IMR-90 (cell line): ENCODE results near the gene RAB29. TPM values are rescaled to one million over a fixed set of nuclear protein-coding genes. Genes with fewer than 3 reads are reported as not detected.

Source experiments
- ATAC-seq: fragments of 200-7000 bp; cut with Tn5 transposase; 2 replicates; pipeline ENCODE4 v1.9.1; 2020; ENCODE audit warnings: low read depth, mild to moderate bottlenecking, moderate library complexity
- BruUV-seq: library from RNA; stranded (reverse); fragments of 400-500 nt; replicated peaks from 2 replicates; lab custom pipeline; 2021; lab: Mats Ljungman, UMichigan
- CTCF ChIA-PET: fragments of 300-600 bp; formaldehyde crosslinking; extraction: SDS; loops from one replicate; lab custom pipeline; 2021; ENCODE audit warnings: antibody characterized with exemption; lab: Yijun Ruan, JAX
- POLR2A ChIA-PET: fragments of 300-600 bp; sonication (Branson Sonifier 250); formaldehyde crosslinking; loops from one replicate; lab custom pipeline; 2022; ENCODE audit warnings: antibody characterized with exemption; ENCODE audit not compliant: unreplicated experiment; lab: Charles Lee
- DNase-seq: peaks from one replicate; pipeline ENCODE4 v3.0.0; 2013
- H2AFZ ChIP-seq: replicated peaks from 2 replicates; pipeline ENCODE3; 2013; ENCODE audit warnings: low read length, mild to moderate bottlenecking; ENCODE audit not compliant: poor library complexity
- H2AK5ac ChIP-seq: 2 replicates; pipeline ENCODE4 v1.6.1; 2013; ENCODE audit warnings: low read depth, low read length, inconsistent platforms
- H2AK9ac ChIP-seq: replicated peaks from 2 replicates; pipeline ENCODE3; 2013; ENCODE audit warnings: mild to moderate bottlenecking, low read depth, low read length, moderate library complexity; ENCODE audit not compliant: poor library complexity
- H2BK120ac ChIP-seq: 2 replicates; pipeline ENCODE4 v1.6.1; 2013; ENCODE audit warnings: low read depth, low read length, inconsistent platforms
- H2BK15ac ChIP-seq: 3 replicates; pipeline ENCODE4 v1.6.1; 2013; ENCODE audit warnings: low read depth, low read length, inconsistent platforms
- H2BK20ac ChIP-seq: 2 replicates; pipeline ENCODE4 v1.6.1; 2013; ENCODE audit warnings: low read depth, mild to moderate bottlenecking, inconsistent platforms, low read length, moderate library complexity
- H2BK5ac ChIP-seq: 2 replicates; pipeline ENCODE4 v1.6.1; 2013; ENCODE audit warnings: mild to moderate bottlenecking, low read depth, low read length, inconsistent platforms; ENCODE audit not compliant: poor library complexity, severe bottlenecking
- H3K14ac ChIP-seq: replicated peaks from 2 replicates; pipeline ENCODE4 v1.6.1; 2013; ENCODE audit warnings: low read depth, low read length, inconsistent platforms
- H3K18ac ChIP-seq: 2 replicates; pipeline ENCODE4 v1.6.1; 2013; ENCODE audit warnings: low read depth, low read length, control low read depth
- H3K23ac ChIP-seq: 2 replicates; pipeline ENCODE4 v1.6.1; 2013; ENCODE audit warnings: low read depth, low read length, inconsistent platforms
- H3K27ac ChIP-seq: 2 replicates; pipeline ENCODE4 v1.5.1; 2013; ENCODE audit warnings: mild to moderate bottlenecking, control low read depth, low read length; ENCODE audit not compliant: insufficient read depth
- H3K27me3 ChIP-seq: 2 replicates; pipeline ENCODE4 v1.6.1; 2013; ENCODE audit warnings: low read length; ENCODE audit not compliant: control insufficient read depth, insufficient read depth
- H3K36me3 ChIP-seq: 2 replicates; pipeline ENCODE4 v1.6.1; 2013; ENCODE audit warnings: low read length, mixed read lengths; ENCODE audit not compliant: control insufficient read depth, insufficient read depth
- H3K4ac ChIP-seq: 2 replicates; pipeline ENCODE4 v1.6.1; 2013; ENCODE audit warnings: low read depth, low read length, inconsistent platforms
- H3K4me1 ChIP-seq: 2 replicates; pipeline ENCODE4 v1.6.1; 2013; ENCODE audit warnings: low read length, mixed read lengths; ENCODE audit not compliant: control insufficient read depth, insufficient read depth
- H3K4me2 ChIP-seq: 2 replicates; pipeline ENCODE4 v1.6.1; 2013; ENCODE audit warnings: low read depth, mild to moderate bottlenecking, control low read depth, low read length, moderate library complexity
- H3K4me3 ChIP-seq: 2 replicates; pipeline ENCODE4 v1.5.1; 2013; ENCODE audit warnings: low read depth, mild to moderate bottlenecking, control low read depth, low read length, moderate library complexity; ENCODE audit not compliant: insufficient read depth
- H3K56ac ChIP-seq: 2 replicates; pipeline ENCODE4 v1.6.1; 2013; ENCODE audit warnings: low read length, inconsistent platforms; ENCODE audit not compliant: insufficient read depth; ENCODE audit errors: extremely low read depth
- H3K79me1 ChIP-seq, 2 experiments: 2 replicates each; pipeline ENCODE4 v1.6.1; 2013; ENCODE audit warnings: low read length in 2 of 2, inconsistent platforms in 1 of 2, low read depth in 1 of 2
- H3K9ac ChIP-seq: 2 replicates; pipeline ENCODE4 v1.6.1; 2013; ENCODE audit warnings: low read depth, low read length, control low read depth
- H3K9me1 ChIP-seq: 2 replicates; pipeline ENCODE4 v1.6.1; 2013; ENCODE audit warnings: low read length, inconsistent platforms; ENCODE audit not compliant: insufficient read depth
- H3K9me3 ChIP-seq: 2 replicates; pipeline ENCODE4 v1.6.1; 2013; ENCODE audit warnings: low read length; ENCODE audit not compliant: control insufficient read depth, insufficient read depth
- H4K20me1 ChIP-seq: 2 replicates; pipeline ENCODE4 v1.6.1; 2013; ENCODE audit warnings: low read length, inconsistent platforms; ENCODE audit not compliant: insufficient read depth
- H4K5ac ChIP-seq: 2 replicates; pipeline ENCODE4 v1.6.1; 2013; ENCODE audit warnings: mild to moderate bottlenecking, low read depth, low read length, control low read depth
- H4K8ac ChIP-seq, 2 experiments: 2 replicates each; pipeline ENCODE4 v1.6.1; 2013; ENCODE audit warnings: low read depth in 2 of 2, low read length in 2 of 2, control low read depth in 1 of 2, inconsistent platforms in 1 of 2
- H4K91ac ChIP-seq: 2 replicates; pipeline ENCODE4 v1.6.1; 2013; ENCODE audit warnings: low read depth, low read length, inconsistent platforms; ENCODE audit not compliant: insufficient read depth
- CEBPB ChIP-seq: IDR thresholded peaks from 2 replicates; pipeline ENCODE4 v1.6.1; 2012; ENCODE audit warnings: low read depth, low read length, improper control_type of control experiment
- NFE2L2 ChIP-seq: fragments of 150-350 bp; IDR thresholded peaks from 2 replicates; pipeline ENCODE4 v1.6.1; 2016; ENCODE audit warnings: low read depth, mild to moderate bottlenecking, low read length
- POLR2A ChIP-seq: IDR thresholded peaks from 2 replicates; pipeline ENCODE4 v1.6.1; 2012; ENCODE audit warnings: mild to moderate bottlenecking, low read depth, low read length
- RFX5 ChIP-seq: IDR thresholded peaks from 2 replicates; pipeline ENCODE4 v1.8.0; 2012; ENCODE audit warnings: low read depth, mild to moderate bottlenecking, low read length, moderate library complexity
- dilution Hi-C: fragments of 300-500 bp; cut with HindIII; formaldehyde crosslinking; loops from one replicate; pipeline ENCODE4 v1.14.3; 2018; ENCODE audit warnings: low sequenced_read_pairs; ENCODE audit not compliant: unreplicated experiment
- in situ Hi-C: fragments of 300-500 bp; cut with MboI; formaldehyde crosslinking; loops from 3 replicates; pipeline ENCODE4 v1.14.3; 2019; ENCODE audit warnings: low sequenced_read_pairs, inconsistent platforms, mixed read lengths
- intact Hi-C: fragments of 100-400 bp; cut with micrococcal nuclease; formaldehyde crosslinking; loops from 2 replicates; pipeline ENCODE4 v1.10.0; 2022
- polyA plus RNA-seq, 3 experiments: library from polyadenylated mRNA; depleted of rRNA; stranded (reverse); fragments of >200 nt; gene quantifications; 2 replicates each; pipeline ENCODE4 v1.2.3, GENCODE V29; 2012; ENCODE audit warnings: low replicate concordance in 1 of 3
- total RNA-seq: library from RNA; depleted of rRNA; stranded (reverse); fragments of >200 nt; gene quantifications from 2 replicates; pipeline ENCODE4 v1.2.3, GENCODE V29; 2012
- TF ChIP-seq, protein P1 (sequence below): fragments of 150-350 bp; IDR thresholded peaks from 2 replicates; pipeline ENCODE4 v1.6.1; 2017; ENCODE audit warnings: mild to moderate bottlenecking, antibody characterized with exemption, low read length, low read depth

RAB29 gene
- total and polyA plus RNA-seq, 2 of the 4 experiments (the other 2 are of a cell fraction) = 5.7 to 7.3 TPM

DNA sequence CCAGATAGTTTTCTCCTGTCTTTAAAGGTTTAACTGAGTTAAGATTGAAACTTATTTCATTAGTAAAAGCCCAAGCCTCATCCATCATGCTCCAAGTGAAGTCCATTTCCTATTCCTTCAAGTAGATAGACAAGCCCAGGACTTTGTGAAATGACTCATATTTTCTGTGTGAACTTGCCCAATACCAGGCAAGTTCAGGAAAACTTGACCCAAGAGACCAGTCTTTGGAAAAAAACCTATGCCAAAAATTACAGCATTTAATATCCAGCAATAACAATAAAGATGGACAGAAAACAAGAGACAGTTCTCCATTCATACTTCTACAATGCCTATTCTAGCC, 405 bp upstream of the RAB29 start:
- peak overlapping the region; percentile 14; the same call in 1 of the 2 replicates for H3K4me3 ChIP-seq
- no peak; the same call in 1 of the 2 replicates for ATAC-seq
- no peak overlapping the region for H3K27ac ChIP-seq

More for the DNA sequence above, 405 bp upstream of the RAB29 start:
- Histone ChIP-seq H2AFZ (no peak overlapping the region), H4K91ac (no peak overlapping the region), H4K8ac (peak overlapping the region in 1 of 2 experiments; percentile 61; a peak in 1 of 4 replicates), H3K4me1 (no peaks in the 10 kb centered on the region; the same call in none of the 2 replicates), H4K5ac (no peak overlapping the region), H3K14ac (0 out of 2 replicates have a peak overlapping the region, but pooled peaks have one; percentile 42), H3K9me1 (peaks cover 6% of the 10 kb centered on the region), H2BK20ac (no peak overlapping the region), H3K18ac (no peak overlapping the region), H3K4me2 (peak overlapping the region; percentile 80; the same call in 1 of the 2 replicates), H3K9me3 (no peaks in the 10 kb centered on the region), H3K79me1 (peaks cover 0 to 4% of the 10 kb centered on the region in 2 experiments; a peak in 1 of 4 replicates), H2AK5ac (no peak overlapping the region), H2BK15ac (no peak overlapping the region), H3K36me3 (no peaks in the 10 kb centered on the region), H2AK9ac (no peak overlapping the region), H3K27me3 (no peaks in the 10 kb centered on the region; the same call in none of the 2 replicates), H2BK5ac (no peak overlapping the region), H3K23ac (no peak overlapping the region), H4K20me1 (no peaks in the 10 kb centered on the region), H3K4ac (no peak overlapping the region), H3K56ac (no peak overlapping the region), H2BK120ac (no peak overlapping the region), H3K9ac (no peak overlapping the region)
- dilution Hi-C loops = no loop called here
- ChIA-PET CTCF (interaction anchor here (1.0 kb wide), 1 partner anchor 201 kb away, joined by 3 read pairs; no protein-coding TSS in a partner anchor), POLR2A (no interaction called here)
- in situ Hi-C loops = no loop called here
- no TSS peak for BruUV-seq
- no peak for TF ChIP-seq POLR2A
- TF ChIP-seq CEBPB = peak; percentile 62; the same call in 1 of the 2 replicates
- no peak for TF ChIP-seq NFE2L2
- TF ChIP-seq, protein P1, sequence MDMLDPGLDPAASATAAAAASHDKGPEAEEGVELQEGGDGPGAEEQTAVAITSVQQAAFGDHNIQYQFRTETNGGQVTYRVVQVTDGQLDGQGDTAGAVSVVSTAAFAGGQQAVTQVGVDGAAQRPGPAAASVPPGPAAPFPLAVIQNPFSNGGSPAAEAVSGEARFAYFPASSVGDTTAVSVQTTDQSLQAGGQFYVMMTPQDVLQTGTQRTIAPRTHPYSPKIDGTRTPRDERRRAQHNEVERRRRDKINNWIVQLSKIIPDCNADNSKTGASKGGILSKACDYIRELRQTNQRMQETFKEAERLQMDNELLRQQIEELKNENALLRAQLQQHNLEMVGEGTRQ = no peak
- TF ChIP-seq RFX5 = no peak
- peak; percentile 33 for DNase-seq
- intact Hi-C loops = loop anchor here (2.0 kb wide), 1 partner anchor 25 kb away; the partner anchor contains the start of gene NUCKS1
